ENCODE measurements around the gene TMEM271.

DNA sequence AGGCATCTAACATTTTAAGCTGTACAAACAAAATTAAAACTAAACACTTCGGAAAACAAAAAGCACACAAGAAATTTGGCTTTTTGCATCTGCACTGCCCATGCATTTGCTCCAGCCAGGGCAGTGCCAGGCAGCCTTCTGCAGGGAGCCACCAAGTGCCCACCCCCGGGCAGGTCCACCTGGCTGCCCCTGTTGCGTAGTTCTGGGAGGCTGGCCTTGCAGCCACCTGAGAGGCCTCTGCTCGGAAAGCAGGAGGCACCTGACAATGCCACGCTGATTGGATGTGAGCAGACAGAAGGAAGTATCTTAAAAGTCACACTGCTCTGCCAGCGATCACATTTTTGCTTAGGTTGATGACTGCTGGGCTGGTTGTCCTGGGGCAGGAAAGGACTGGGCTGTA lies 3.5 kb downstream of the TMEM271 start:
- TF ChIP-seq, protein P1, sequence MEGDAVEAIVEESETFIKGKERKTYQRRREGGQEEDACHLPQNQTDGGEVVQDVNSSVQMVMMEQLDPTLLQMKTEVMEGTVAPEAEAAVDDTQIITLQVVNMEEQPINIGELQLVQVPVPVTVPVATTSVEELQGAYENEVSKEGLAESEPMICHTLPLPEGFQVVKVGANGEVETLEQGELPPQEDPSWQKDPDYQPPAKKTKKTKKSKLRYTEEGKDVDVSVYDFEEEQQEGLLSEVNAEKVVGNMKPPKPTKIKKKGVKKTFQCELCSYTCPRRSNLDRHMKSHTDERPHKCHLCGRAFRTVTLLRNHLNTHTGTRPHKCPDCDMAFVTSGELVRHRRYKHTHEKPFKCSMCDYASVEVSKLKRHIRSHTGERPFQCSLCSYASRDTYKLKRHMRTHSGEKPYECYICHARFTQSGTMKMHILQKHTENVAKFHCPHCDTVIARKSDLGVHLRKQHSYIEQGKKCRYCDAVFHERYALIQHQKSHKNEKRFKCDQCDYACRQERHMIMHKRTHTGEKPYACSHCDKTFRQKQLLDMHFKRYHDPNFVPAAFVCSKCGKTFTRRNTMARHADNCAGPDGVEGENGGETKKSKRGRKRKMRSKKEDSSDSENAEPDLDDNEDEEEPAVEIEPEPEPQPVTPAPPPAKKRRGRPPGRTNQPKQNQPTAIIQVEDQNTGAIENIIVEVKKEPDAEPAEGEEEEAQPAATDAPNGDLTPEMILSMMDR (IDR thresholded peaks at IDR 0.05) = no peak
- no peak for TF ChIP-seq POLR2A (IDR thresholded peaks at IDR 0.05)
